Skeletal muscle satellite cell (primary cell): ENCODE measurements around the gene KIAA1671.

Experiments used
- H3K27me3 ChIP-seq: 2 replicates; pipeline ENCODE4 v1.7.0; 2013; ENCODE audit warnings: low read length; ENCODE audit not compliant: control insufficient read depth, insufficient read depth
- H3K36me3 ChIP-seq: 2 replicates; pipeline ENCODE4 v1.7.0; 2013; ENCODE audit warnings: mild to moderate bottlenecking, control low read depth, low read length; ENCODE audit not compliant: insufficient read depth
- H3K4me1 ChIP-seq: 2 replicates; pipeline ENCODE4 v1.7.0; 2013; ENCODE audit warnings: low read length; ENCODE audit not compliant: control insufficient read depth, insufficient read depth
- H3K4me2 ChIP-seq: 2 replicates; pipeline ENCODE4 v1.7.0; 2013; ENCODE audit warnings: mild to moderate bottlenecking, low read length
- H3K4me3 ChIP-seq: 2 replicates; pipeline ENCODE4 v1.7.0; 2013; ENCODE audit warnings: low read length
- H3K9ac ChIP-seq: 2 replicates; pipeline ENCODE4 v1.7.0; 2013; ENCODE audit warnings: mild to moderate bottlenecking, low read depth, low read length, moderate library complexity
- H3K9me3 ChIP-seq: replicated peaks from 2 replicates; pipeline ENCODE4 v1.7.0; 2013; ENCODE audit warnings: mild to moderate bottlenecking, control low read depth, low read length

KIAA1671 gene

DNA sequence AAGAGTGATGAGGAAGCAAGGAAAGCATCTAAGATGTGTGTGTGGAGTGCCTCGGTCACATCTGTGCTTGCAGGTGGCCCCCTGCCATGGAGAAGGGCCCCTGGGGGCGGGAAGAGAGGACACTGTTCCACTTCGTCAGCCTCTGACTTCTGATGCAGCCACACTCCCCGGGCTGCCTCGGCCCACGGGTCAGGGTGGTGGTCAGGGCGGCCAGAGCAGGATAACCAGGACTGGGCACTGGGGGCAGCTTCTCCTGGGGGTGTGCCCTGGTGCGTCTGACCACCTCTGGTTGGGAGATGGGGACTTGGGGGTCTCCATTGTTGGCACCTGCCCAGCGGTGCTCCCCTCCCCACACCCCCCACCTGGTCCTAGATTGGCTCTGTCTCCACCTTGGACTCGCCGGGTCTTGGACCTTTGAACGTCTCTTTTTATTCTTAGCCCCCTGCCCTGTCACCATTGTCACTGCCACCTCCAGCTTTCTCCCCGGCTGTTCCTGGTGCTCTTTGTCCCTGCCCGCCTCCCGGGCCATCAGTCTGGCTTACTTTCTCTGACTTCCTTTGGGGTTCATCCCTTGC, 114.4 kb downstream of the KIAA1671 start:
- Histone ChIP-seq H3K36me3 (no peaks in the 10 kb centered on the region), H3K9me3 (no peaks in the 10 kb centered on the region), H3K4me3 (no peak overlapping the region), H3K27me3 (peaks cover 14% of the 10 kb centered on the region), H3K4me2 (no peak overlapping the region), H3K9ac (no peak overlapping the region), H3K4me1 (peaks cover 12% of the 10 kb centered on the region)

DNA sequence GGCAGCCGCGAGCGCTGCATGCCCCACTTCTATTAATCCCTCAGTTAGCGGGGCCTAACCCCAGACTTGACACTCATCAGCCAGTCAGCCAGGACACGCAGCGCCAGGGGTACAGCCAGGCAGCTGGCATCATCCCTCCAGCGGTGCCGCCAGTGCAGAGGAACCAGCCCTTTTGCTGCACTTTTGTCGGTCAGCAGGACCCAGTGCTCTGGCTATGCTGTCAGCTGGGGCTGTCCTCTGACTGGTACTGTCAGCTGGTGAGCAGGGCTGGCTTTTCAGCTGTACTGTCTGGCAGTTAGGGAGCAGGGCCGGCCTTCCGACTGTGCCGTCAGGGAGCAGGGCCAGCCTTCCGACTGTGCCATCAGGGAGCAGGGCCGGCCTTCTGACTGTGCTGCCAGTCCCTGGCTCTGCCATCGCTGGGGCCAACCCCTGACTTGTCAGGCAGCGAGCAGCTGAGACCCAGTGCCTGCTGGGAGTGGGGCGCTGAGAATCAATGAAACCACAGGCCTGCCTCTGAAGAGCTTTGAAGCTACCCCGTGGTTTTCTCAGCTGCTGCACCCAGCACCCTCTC, 115.4 kb downstream of the KIAA1671 start:
- no peak overlapping the region for H3K4me3 ChIP-seq
- H3K4me2 ChIP-seq, result peak overlapping the region; percentile 31
- H3K4me1 ChIP-seq, result peaks cover 12% of the 10 kb centered on the region
- no peaks in the 10 kb centered on the region for H3K9me3 ChIP-seq
- H3K9ac ChIP-seq, result peak overlapping the region; percentile 56
- no peaks in the 10 kb centered on the region for H3K36me3 ChIP-seq
- H3K27me3 ChIP-seq, result peaks cover 18% of the 10 kb centered on the region

DNA sequence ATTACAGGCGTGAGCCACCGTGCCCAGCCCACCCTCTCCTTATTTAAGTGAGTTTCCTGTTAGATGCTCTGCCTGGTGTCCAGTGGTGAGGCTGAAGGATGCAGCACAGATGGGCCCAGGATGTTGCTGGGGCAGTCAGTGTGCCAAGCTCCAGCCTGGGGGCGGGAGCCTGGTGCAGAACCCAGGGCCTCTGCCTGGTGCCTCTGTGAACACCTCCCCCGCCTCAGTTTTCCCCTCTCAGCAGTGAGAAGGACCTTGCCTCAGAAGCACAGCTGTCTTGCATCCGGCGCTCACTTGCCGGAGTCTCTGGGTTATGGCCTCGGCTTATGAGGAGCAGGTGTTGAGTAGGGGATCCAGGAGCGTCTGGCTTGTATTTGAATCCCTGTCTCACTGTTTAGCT, 116.2 kb downstream of the KIAA1671 start:
- H3K36me3 ChIP-seq, result no peaks in the 10 kb centered on the region
- H3K4me3 ChIP-seq, result no peak overlapping the region
- peaks cover 18% of the 10 kb centered on the region for H3K27me3 ChIP-seq
- no peak overlapping the region for H3K9ac ChIP-seq
- no peaks in the 10 kb centered on the region for H3K9me3 ChIP-seq
- no peak overlapping the region for H3K4me2 ChIP-seq
- peaks cover 12% of the 10 kb centered on the region for H3K4me1 ChIP-seq

DNA sequence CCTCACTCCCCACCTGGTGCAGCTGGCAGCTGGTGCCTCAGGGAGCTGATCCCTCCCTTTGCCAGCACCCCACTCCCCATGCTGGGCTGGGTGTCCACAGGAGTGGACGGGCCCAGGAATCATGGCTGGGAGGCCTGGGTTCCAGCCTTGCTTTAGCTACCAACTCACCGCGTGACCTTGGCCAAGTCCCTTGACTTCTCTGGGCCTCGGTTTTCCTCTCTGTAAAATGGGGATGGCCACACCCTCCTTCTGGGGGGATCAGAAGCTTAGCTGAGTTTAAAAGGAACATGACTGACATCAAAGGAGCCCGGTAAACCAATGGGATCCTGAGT, 116.9 kb downstream of the KIAA1671 start:
- Histone ChIP-seq H3K27me3 (peaks cover 18% of the 10 kb centered on the region), H3K9ac (no peak overlapping the region), H3K4me2 (no peak overlapping the region), H3K4me1 (peaks cover 12% of the 10 kb centered on the region), H3K9me3 (no peaks in the 10 kb centered on the region), H3K4me3 (no peak overlapping the region), H3K36me3 (no peaks in the 10 kb centered on the region)

DNA sequence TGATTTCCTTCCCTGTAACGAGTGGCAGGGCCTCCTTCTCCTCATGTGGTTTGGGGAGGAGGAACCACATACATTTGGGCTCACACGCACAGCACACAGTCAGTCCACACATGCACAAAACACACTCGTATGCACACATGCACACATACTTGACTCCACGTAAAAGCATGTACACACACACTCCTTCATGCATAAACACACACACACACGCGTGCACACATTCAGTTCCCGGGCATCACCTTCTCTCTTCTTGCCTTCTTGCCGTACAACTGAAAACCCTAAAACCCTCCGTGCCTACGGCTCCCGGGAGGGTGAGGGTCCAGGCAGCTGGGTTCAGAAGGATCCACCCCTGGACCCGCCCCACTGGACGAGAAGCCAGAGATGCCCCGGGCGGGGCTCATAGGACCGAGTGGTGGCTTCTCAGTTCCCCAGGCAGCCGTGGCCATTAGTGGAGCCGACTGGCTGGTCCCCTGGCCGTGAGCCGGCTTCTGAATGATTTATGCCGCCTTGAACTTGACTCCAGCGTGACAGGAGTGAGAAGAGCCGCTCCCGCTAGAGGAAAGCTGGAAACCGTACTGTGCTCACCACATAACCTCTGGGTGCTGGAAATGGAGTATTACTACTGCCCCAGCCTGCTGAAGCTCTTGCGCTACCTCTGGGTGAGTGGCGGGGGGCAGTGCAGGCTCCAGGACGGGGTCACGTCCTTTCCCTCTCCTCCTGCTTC, 117.4 kb downstream of the KIAA1671 start:
- H3K27me3 ChIP-seq, result peaks cover 18% of the 10 kb centered on the region
- H3K36me3 ChIP-seq, result no peaks in the 10 kb centered on the region
- H3K4me2 ChIP-seq, result no peak overlapping the region
- H3K4me3 ChIP-seq, result no peak overlapping the region
- no peaks in the 10 kb centered on the region for H3K9me3 ChIP-seq
- peaks cover 12% of the 10 kb centered on the region for H3K4me1 ChIP-seq
- no peak overlapping the region for H3K9ac ChIP-seq

DNA sequence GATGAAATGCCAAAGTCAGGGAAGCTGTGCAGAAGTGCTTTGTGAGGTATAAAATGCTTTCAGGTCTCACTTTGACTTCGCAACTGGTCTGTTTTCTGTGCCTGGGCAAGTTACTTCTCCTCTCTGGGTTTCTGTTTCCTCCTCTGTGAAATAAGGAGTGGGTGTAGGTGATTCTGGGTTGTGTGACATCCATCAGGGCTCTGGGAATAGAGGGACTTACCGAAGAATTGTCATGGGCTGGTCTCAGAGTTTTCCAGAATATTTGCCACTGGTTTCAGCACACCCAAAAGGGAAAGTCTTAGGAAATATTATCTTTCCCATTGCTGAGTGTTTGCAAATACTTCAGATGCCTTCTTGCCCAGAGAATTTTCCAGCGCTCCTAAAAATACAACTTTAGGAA, 118.4 kb downstream of the KIAA1671 start:
- H3K4me3 ChIP-seq, result no peak overlapping the region
- no peak overlapping the region for H3K9ac ChIP-seq

GRCh38 chr22:25071720-25072119, 119.2 kb downstream of the KIAA1671 start:
- Histone ChIP-seq H3K4me2 (no peak overlapping the region), H3K36me3 (no peaks in the 10 kb centered on the region), H3K4me3 (no peak overlapping the region), H3K4me1 (peaks cover 12% of the 10 kb centered on the region), H3K9ac (no peak overlapping the region), H3K27me3 (peaks cover 19% of the 10 kb centered on the region), H3K9me3 (no peaks in the 10 kb centered on the region)

More for the DNA sequence above, 118.4 kb downstream of the KIAA1671 start:
- peaks cover 18% of the 10 kb centered on the region for H3K27me3 ChIP-seq
- no peaks in the 10 kb centered on the region for H3K36me3 ChIP-seq
- no peak overlapping the region for H3K4me2 ChIP-seq
- H3K9me3 ChIP-seq, result no peaks in the 10 kb centered on the region
- peaks cover 12% of the 10 kb centered on the region for H3K4me1 ChIP-seq

- no peak overlapping the region for H3K4me2 ChIP-seq
- H3K4me1 ChIP-seq, result peaks cover 8% of the 10 kb centered on the region
- H3K36me3 ChIP-seq, result no peaks in the 10 kb centered on the region
- H3K27me3 ChIP-seq, result peaks cover 24% of the 10 kb centered on the region
- no peaks in the 10 kb centered on the region for H3K9me3 ChIP-seq
- H3K4me3 ChIP-seq, result no peak overlapping the region
- H3K9ac ChIP-seq, result no peak overlapping the region
These were observed 119.9 kb downstream of the KIAA1671 start for GRCh38 chr22:25072406-25072805.

DNA sequence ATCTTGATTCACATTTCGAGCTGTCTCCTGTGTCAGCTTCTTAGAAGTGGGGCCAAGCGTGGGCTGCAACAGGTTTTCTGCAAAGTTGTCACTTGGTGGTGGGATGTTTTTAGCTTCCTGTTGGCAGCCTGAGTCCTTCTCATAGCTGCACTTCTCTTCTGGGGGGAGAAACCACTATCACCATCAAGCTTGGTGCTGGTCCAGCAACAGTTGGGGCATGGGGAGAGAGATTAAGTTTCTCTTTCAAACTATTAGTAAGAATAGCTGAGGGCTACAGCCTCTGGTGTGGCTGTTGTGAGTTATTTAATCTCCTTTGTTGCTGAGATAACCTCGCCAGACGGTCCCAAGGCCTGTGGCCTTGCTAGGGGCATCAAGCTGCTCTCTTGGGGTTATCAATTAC, 123.8 kb downstream of the KIAA1671 start:
- no peak overlapping the region for H3K4me2 ChIP-seq
- no peaks in the 10 kb centered on the region for H3K36me3 ChIP-seq
- no peak overlapping the region for H3K4me3 ChIP-seq
- H3K4me1 ChIP-seq, result no peaks in the 10 kb centered on the region
- H3K9ac ChIP-seq, result no peak overlapping the region
- H3K27me3 ChIP-seq, result peaks cover 9% of the 10 kb centered on the region
- no peaks in the 10 kb centered on the region for H3K9me3 ChIP-seq

- Histone ChIP-seq H3K4me3 (no peak overlapping the region), H3K27me3 (peaks cover 8% of the 10 kb centered on the region), H3K9ac (no peak overlapping the region), H3K9me3 (no peaks in the 10 kb centered on the region), H3K4me1 (no peaks in the 10 kb centered on the region), H3K4me2 (no peak overlapping the region), H3K36me3 (no peaks in the 10 kb centered on the region)
These were observed 124.5 kb downstream of the KIAA1671 start for GRCh38 chr22:25077056-25077455.

GRCh38 chr22:25077964-25078363, 125.4 kb downstream of the KIAA1671 start:
- H3K9ac ChIP-seq, result no peak overlapping the region
- no peak overlapping the region for H3K4me2 ChIP-seq
- peaks cover 5% of the 10 kb centered on the region for H3K27me3 ChIP-seq
- H3K4me3 ChIP-seq, result no peak overlapping the region
- no peaks in the 10 kb centered on the region for H3K4me1 ChIP-seq
- H3K36me3 ChIP-seq, result no peaks in the 10 kb centered on the region
- no peaks in the 10 kb centered on the region for H3K9me3 ChIP-seq

- H3K4me1 ChIP-seq, result no peaks in the 10 kb centered on the region
- H3K4me3 ChIP-seq, result no peak overlapping the region
- no peaks in the 10 kb centered on the region for H3K9me3 ChIP-seq
- peaks cover 5% of the 10 kb centered on the region for H3K27me3 ChIP-seq
- no peak overlapping the region for H3K4me2 ChIP-seq
- no peak overlapping the region for H3K9ac ChIP-seq
- no peaks in the 10 kb centered on the region for H3K36me3 ChIP-seq
These were observed 126.1 kb downstream of the KIAA1671 start for GRCh38 chr22:25078591-25078990.
